A549 (cell line): ENCODE measurements around the gene SFXN1. TPM values are rescaled to one million over a fixed set of nuclear protein-coding genes. Genes with fewer than 3 reads are reported as not detected.
"Not testable (repeated sequence)": the region's sequence is repeated elsewhere in the genome, so short reads cannot be mapped to it uniquely, and the experiment has no call there.

Experiments used
- ATAC-seq, 2 experiments: fragments of 200-7000 bp in 1 of 2; fragments of >200 bp in 1 of 2; cut with Nextera tagmentation in 1 of 2; cut with Tn5 transposase in 1 of 2; 3 replicates each; pipeline versions ENCODE4 v1.8.0 to v1.9.1; 2018 to 2020; ENCODE audit warnings: mild to moderate bottlenecking in 1 of 2, moderate library complexity in 1 of 2
- CTCF ChIA-PET: fragments of 300-600 bp; sonication (Branson Sonifier 250); formaldehyde crosslinking; extraction: SDS; loops from one replicate; lab custom pipeline; 2021; ENCODE audit warnings: antibody characterized with exemption, inconsistent platforms; lab: Yijun Ruan, JAX
- POLR2A ChIA-PET: fragments of 350-600 bp; formaldehyde crosslinking; extraction: SDS; loops from one replicate; lab custom pipeline; 2021; ENCODE audit warnings: antibody characterized with exemption, inconsistent platforms; lab: Yijun Ruan, JAX
- DNase-seq, 2 experiments: peaks; one replicate each; pipeline versions ENCODE4 v3.0.0 to v3.0.0-alpha.2; 2011 to 2016; ENCODE audit warnings: low read depth in 1 of 2, low spot score in 1 of 2
- FAIRE-seq: peaks from 2 replicates; lab custom pipeline; 2011; peaks lifted over from hg19 to GRCh38; lab: Jason Lieb, UNC
- H3K27ac ChIP-seq, 2 experiments: fragments of >200 bp; sonication (Bioruptor Twin); formaldehyde crosslinking; 3 replicates each; pipeline ENCODE4 v1.5.1; 2016 to 2017
- H3K4me1 ChIP-seq: fragments of >200 bp; sonication (Bioruptor Twin); formaldehyde crosslinking; 3 replicates; pipeline ENCODE4 v1.6.1; 2016
- H3K4me2 ChIP-seq: fragments of >200 bp; sonication (Bioruptor Twin); formaldehyde crosslinking; 3 replicates; pipeline ENCODE4 v1.6.1; 2016
- H3K4me3 ChIP-seq: fragments of >200 bp; sonication (Bioruptor Twin); formaldehyde crosslinking; 3 replicates; pipeline ENCODE4 v1.5.1; 2016
- H3K9me3 ChIP-seq: fragments of >200 bp; sonication (Bioruptor Twin); formaldehyde crosslinking; 3 replicates; pipeline ENCODE4 v1.6.1; 2016
- BHLHE40 ChIP-seq: IDR thresholded peaks from 2 replicates; pipeline ENCODE4 v1.6.1; 2012; ENCODE audit warnings: low read depth, low read length, inconsistent platforms
- CHD2 ChIP-seq: fragments of 150-350 bp; IDR thresholded peaks from 2 replicates; pipeline ENCODE4 v1.6.1; 2014; ENCODE audit warnings: low read length; ENCODE audit not compliant: partially characterized antibody
- CTCF ChIP-seq: fragments of >200 bp; sonication (Bioruptor Twin); formaldehyde crosslinking; IDR thresholded peaks from 3 replicates; pipeline ENCODE4 v1.5.1; 2016
- E2F6 ChIP-seq: IDR thresholded peaks from 2 replicates; pipeline ENCODE4 v1.6.1; 2012; ENCODE audit warnings: low read depth, borderline replicate concordance
- FOSL2 ChIP-seq, 2 experiments: fragments of 450-650 bp in 1 of 2; fragments of >200 bp in 1 of 2; sonication (Bioruptor Twin) in 1 of 2; formaldehyde crosslinking; IDR thresholded peaks; 2 replicates each; pipeline versions ENCODE4 v1.5.0 to v1.6.1; 2016 to 2020; ENCODE audit warnings: mild to moderate bottlenecking in 1 of 2, moderate library complexity in 1 of 2
- HOXA7 ChIP-seq: fragments of 250-450 bp; sonication (Bioruptor Pico); IDR thresholded peaks from 2 replicates; pipeline ENCODE4 v1.5.0; 2020; ENCODE audit warnings: mild to moderate bottlenecking, moderate library complexity
- HOXB13 ChIP-seq: fragments of 250-450 bp; sonication (Bioruptor Pico); IDR thresholded peaks from 2 replicates; pipeline ENCODE4 v1.5.0; 2020; ENCODE audit warnings: low read depth, mild to moderate bottlenecking, moderate library complexity
- JUN ChIP-seq, 2 experiments: fragments of >200 bp; sonication (Bioruptor Twin); formaldehyde crosslinking; IDR thresholded peaks; 2 replicates in 1 of 2; 3 replicates in 1 of 2; pipeline ENCODE4 v1.6.1; 2016 to 2017
- KDM5A ChIP-seq: fragments of 200-600 bp; sonication (generic); IDR thresholded peaks from 2 replicates; pipeline ENCODE4 v1.6.1; 2016; ENCODE audit warnings: antibody characterized with exemption, mild to moderate bottlenecking
- MAFK ChIP-seq: fragments of 450-650 bp; IDR thresholded peaks from 2 replicates; pipeline ENCODE4 v1.6.1; 2014; ENCODE audit not compliant: partially characterized antibody
- NFE2L2 ChIP-seq: fragments of 150-350 bp; conservative IDR thresholded peaks from 2 replicates; pipeline ENCODE4 v1.6.1; 2014; ENCODE audit warnings: low read length
- NPAS2 ChIP-seq: fragments of 250-450 bp; sonication (Bioruptor Pico); IDR thresholded peaks from 2 replicates; pipeline ENCODE4 v1.8.0; 2022; ENCODE audit warnings: mild to moderate bottlenecking, moderate library complexity, borderline replicate concordance
- RAD21 ChIP-seq, 2 experiments: fragments of >200 bp in 1 of 2; sonication (Bioruptor Twin) in 1 of 2; formaldehyde crosslinking in 1 of 2; IDR thresholded peaks in 1 of 2; conservative IDR thresholded peaks in 1 of 2; 2 replicates in 1 of 2; 3 replicates in 1 of 2; pipeline ENCODE4 v1.6.1; 2012 to 2018; ENCODE audit warnings: inconsistent platforms in 1 of 2
- RCOR1 ChIP-seq: fragments of 150-350 bp; IDR thresholded peaks from 2 replicates; pipeline ENCODE4 v1.6.1; 2014; ENCODE audit warnings: antibody characterized with exemption, low read length, low read depth
- RFX5 ChIP-seq: fragments of 450-650 bp; IDR thresholded peaks from 2 replicates; pipeline ENCODE4 v1.7.1; 2014; ENCODE audit warnings: antibody characterized with exemption, mild to moderate bottlenecking, moderate library complexity
- RNF2 ChIP-seq: fragments of 200-600 bp; sonication (generic); IDR thresholded peaks from 2 replicates; pipeline ENCODE4 v1.6.1; 2016; ENCODE audit warnings: low read depth, mild to moderate bottlenecking, antibody characterized with exemption, moderate library complexity, borderline replicate concordance
- SMC3 ChIP-seq: fragments of >200 bp; sonication (Bioruptor Twin); formaldehyde crosslinking; IDR thresholded peaks from 3 replicates; pipeline ENCODE4 v1.6.1; 2018; ENCODE audit warnings: inconsistent platforms
- TFCP2L1 ChIP-seq: fragments of 250-450 bp; sonication (Bioruptor Pico); IDR thresholded peaks from 2 replicates; pipeline ENCODE4 v1.5.0; 2021; ENCODE audit warnings: mild to moderate bottlenecking
- WGBS: methylation state at CpG from one replicate; pipeline ENCODE4 v1.1.6; 2017; ENCODE audit errors: missing lambda C conversion rate; 5-methylcytosine and 5-hydroxymethylcytosine counted together
- polyA plus RNA-seq, 4 experiments: library from polyadenylated mRNA; depleted of rRNA in 3 of 4; stranded (reverse); fragments of >200 nt; fragmentation: RNase III in 1 of 4; extraction: RNeasy Plus Mini Kit Qiagen cat#74134 plus additional on column Dnase treatment in 1 of 4; gene quantifications; 2 replicates in 3 of 4; 3 replicates in 1 of 4; pipeline ENCODE4 v1.2.3, GENCODE V29; 2011 to 2017
- TF ChIP-seq, protein P1 (sequence below): fragments of 250-450 bp; sonication (Bioruptor Pico); IDR thresholded peaks from 2 replicates; pipeline ENCODE4 v1.5.0; 2020; ENCODE audit warnings: low read depth, mild to moderate bottlenecking, moderate library complexity
- TF ChIP-seq, protein P2 (sequence below): IDR thresholded peaks from 2 replicates; pipeline ENCODE4 v1.6.1; 2012
- TF ChIP-seq, protein P3 (sequence below): IDR thresholded peaks from 2 replicates; pipeline ENCODE4 v1.6.1; 2012

SFXN1 gene
- polyA plus RNA-seq, 2 of the 4 experiments (the other 2 are of a cell fraction) = 79.6 to 190 TPM

GRCh38 chr5:175526691-175527090 lies 48.3 kb downstream of the SFXN1 start (continued):
- TF ChIP-seq HOXA7 (CRISPR knock-in tag) = no peak

GRCh38 chr5:175531361-175531760 lies 53.0 kb downstream of the SFXN1 start:
- ChIA-PET CTCF (interaction anchor here (0.9 to 8.1 kb wide), 4 partner anchors 10 to 197 kb away, joined by 3 to 67 read pairs (median 6); no protein-coding TSS in a partner anchor), POLR2A (no interaction called here)
- Histone ChIP-seq H3K4me1 (peaks cover 3% of the 10 kb centered on the region; the same call in 1 of the 3 replicates), H3K4me3 (no peak overlapping the region), H3K9me3 (no peaks in the 10 kb centered on the region), H3K27ac (no peak overlapping the region), H3K4me2 (no peak overlapping the region)
- DNase-seq (no peak), ATAC-seq (no peak), FAIRE-seq (no peak)
- 50% methylated on average over 2 of the region's 2 CpGs for WGBS
- TF ChIP-seq CHD2 (no peak), TFCP2L1 (no peak), NPAS2 (CRISPR knock-in tag) (no peak), RCOR1 (no peak), NFE2L2 (no peak), E2F6 (no peak), RAD21 (conservative IDR thresholded peaks at IDR 0.05 in 1 of 2, IDR thresholded peaks at IDR 0.05 in 1 of 2) (no peak)
- TF ChIP-seq, protein P1, sequence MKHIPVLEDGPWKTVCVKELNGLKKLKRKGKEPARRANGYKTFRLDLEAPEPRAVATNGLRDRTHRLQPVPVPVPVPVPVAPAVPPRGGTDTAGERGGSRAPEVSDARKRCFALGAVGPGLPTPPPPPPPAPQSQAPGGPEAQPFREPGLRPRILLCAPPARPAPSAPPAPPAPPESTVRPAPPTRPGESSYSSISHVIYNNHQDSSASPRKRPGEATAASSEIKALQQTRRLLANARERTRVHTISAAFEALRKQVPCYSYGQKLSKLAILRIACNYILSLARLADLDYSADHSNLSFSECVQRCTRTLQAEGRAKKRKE (CRISPR knock-in tag) = no peak
- TF ChIP-seq, protein P2, sequence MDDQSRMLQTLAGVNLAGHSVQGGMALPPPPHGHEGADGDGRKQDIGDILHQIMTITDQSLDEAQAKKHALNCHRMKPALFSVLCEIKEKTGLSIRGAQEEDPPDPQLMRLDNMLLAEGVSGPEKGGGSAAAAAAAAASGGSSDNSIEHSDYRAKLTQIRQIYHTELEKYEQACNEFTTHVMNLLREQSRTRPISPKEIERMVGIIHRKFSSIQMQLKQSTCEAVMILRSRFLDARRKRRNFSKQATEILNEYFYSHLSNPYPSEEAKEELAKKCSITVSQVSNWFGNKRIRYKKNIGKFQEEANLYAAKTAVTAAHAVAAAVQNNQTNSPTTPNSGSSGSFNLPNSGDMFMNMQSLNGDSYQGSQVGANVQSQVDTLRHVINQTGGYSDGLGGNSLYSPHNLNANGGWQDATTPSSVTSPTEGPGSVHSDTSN = no peak
- TF ChIP-seq, all 56 proteins: peak for 0

GRCh38 chr5:175534070-175534932 lies 55.9 kb downstream of the SFXN1 start:
- 26% methylated on average over 11 of the region's 32 CpGs for WGBS
- Histone ChIP-seq H3K4me1 (peaks cover 3% of the 10 kb centered on the region; the same call in 1 of the 3 replicates), H3K27ac (no peak overlapping the region), H3K9me3 (no peaks in the 10 kb centered on the region), H3K4me2 (peak overlapping the region; percentile 60), H3K4me3 (no peak overlapping the region)
- FAIRE-seq (peak; percentile 51), ATAC-seq (peak; percentile 95 to 99), DNase-seq (peak; percentile 80 to 83)
- POLR2A ChIA-PET = no interaction called here
- TF ChIP-seq E2F6 (peak; percentile 56; the same call in 1 of the 2 replicates), RAD21 (conservative IDR thresholded peaks at IDR 0.05 in 1 of 2, IDR thresholded peaks at IDR 0.05 in 1 of 2) (peak; percentile 92 to 98), JUN (IDR thresholded peaks at IDR 0.05) (0 out of 5 replicates have a peak, but pooled peaks of 1 of the 2 experiments have one; percentile 29), HOXB13 (CRISPR knock-in tag) (no peak), MAFK (no peak), FOSL2 (IDR thresholded peaks at IDR 0.05) (no peak), FOSL2 (CRISPR knock-in tag; IDR thresholded peaks at IDR 0.05) (no peak), KDM5A (no peak), RNF2 (no peak), BHLHE40 (no peak), CTCF (peak; percentile 98), SMC3 (peak; percentile 97), RFX5 (no peak), HOXA7 (CRISPR knock-in tag) (no peak)
- TF ChIP-seq, protein P3, sequence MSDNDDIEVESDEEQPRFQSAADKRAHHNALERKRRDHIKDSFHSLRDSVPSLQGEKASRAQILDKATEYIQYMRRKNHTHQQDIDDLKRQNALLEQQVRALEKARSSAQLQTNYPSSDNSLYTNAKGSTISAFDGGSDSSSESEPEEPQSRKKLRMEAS = peak; percentile 84
- CTCF ChIA-PET = interaction anchor here (0.6 to 8.1 kb wide), 59 partner anchors 8 to 954 kb away, joined by 3 to 67 read pairs (median 4); partner anchors contain the start of gene CPLX2

DNA sequence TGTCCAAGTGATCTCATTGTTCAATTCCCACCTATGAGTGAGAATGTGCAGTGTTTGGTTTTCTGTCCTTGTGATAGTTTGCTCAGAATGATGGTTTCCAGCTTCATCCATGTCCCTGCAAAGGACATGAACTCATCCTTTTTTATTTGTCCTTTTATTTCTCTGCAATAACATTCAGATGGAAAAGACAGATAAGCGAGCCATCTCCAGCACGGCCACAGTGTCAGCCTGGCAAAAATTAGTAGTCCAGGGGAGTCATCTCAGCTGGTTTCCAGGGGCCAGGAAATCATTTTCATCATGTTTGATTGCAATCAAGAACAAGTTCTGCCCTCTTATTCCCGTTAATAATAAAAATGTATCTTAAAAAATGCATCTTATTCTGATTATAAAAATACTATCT lies 57.0 kb downstream of the SFXN1 start:
- CTCF ChIA-PET = interaction anchor here (1.0 to 8.1 kb wide), 14 partner anchors 10 to 625 kb away, joined by 3 to 67 read pairs (median 8); no protein-coding TSS in a partner anchor
- 68% methylated on average over 3 of the region's 3 CpGs for WGBS

More for the DNA sequence above, 57.0 kb downstream of the SFXN1 start:
- H3K4me3 ChIP-seq, FAIRE-seq, POLR2A ChIA-PET, DNase-seq, H3K9me3 ChIP-seq, ATAC-seq, H3K4me2 ChIP-seq, H3K27ac ChIP-seq, H3K4me1 ChIP-seq: not testable (repeated sequence)
